ENCODE data around the gene PDLIM5. TPM values are rescaled to one million over a fixed set of nuclear protein-coding genes. Genes with fewer than 3 reads are reported as not detected.

Gene PDLIM5
- total RNA-seq, 4 donors from 2014 or later: 90.5 to 148 (median 115) TPM

GRCh38 chr4:94574050-94574449 lies 122.3 kb downstream of the PDLIM5 start:
- WGBS: 87% methylated on average over 9 of the region's 9 CpGs
- H3K27me3 ChIP-seq: no peaks in the 10 kb centered on the region
- DNase-seq (ENCODE audit: low spot score in 2 of 2): no peak
- no peak for TF ChIP-seq CTCF (IDR thresholded peaks at IDR 0.05)
- no peak for TF ChIP-seq POLR2A (IDR thresholded peaks at IDR 0.05)
- no peak for TF ChIP-seq EP300 (IDR thresholded peaks at IDR 0.05)
- no peak for TF ChIP-seq POLR2AphosphoS5 (IDR thresholded peaks at IDR 0.05)
- H3K36me3 ChIP-seq: peaks cover 10% of the 10 kb centered on the region
- peaks cover 9% of the 10 kb centered on the region for H3K4me1 ChIP-seq
- H3K27ac ChIP-seq: no peak overlapping the region
- no peaks in the 10 kb centered on the region for H3K9me3 ChIP-seq
- H3K4me3 ChIP-seq: no peak overlapping the region

GRCh38 chr4:94574616-94575015 lies 122.9 kb downstream of the PDLIM5 start:
- Histone ChIP-seq H3K27me3 (no peaks in the 10 kb centered on the region), H3K4me1 (peaks cover 9% of the 10 kb centered on the region), H3K4me3 (no peak overlapping the region), H3K27ac (no peak overlapping the region), H3K36me3 (peaks cover 10% of the 10 kb centered on the region), H3K9me3 (no peaks in the 10 kb centered on the region)
- TF ChIP-seq POLR2AphosphoS5 (IDR thresholded peaks at IDR 0.05) (no peak), CTCF (IDR thresholded peaks at IDR 0.05) (no peak), POLR2A (IDR thresholded peaks at IDR 0.05) (no peak), EP300 (IDR thresholded peaks at IDR 0.05) (no peak)
- no peak for DNase-seq (ENCODE audit: low spot score in 2 of 2)
- WGBS: 85% methylated on average over 3 of the region's 3 CpGs

GRCh38 chr4:94575652-94576051 lies 123.9 kb downstream of the PDLIM5 start:
- peaks cover 4% of the 10 kb centered on the region for H3K4me1 ChIP-seq
- H3K36me3 ChIP-seq: peaks cover 10% of the 10 kb centered on the region
- H3K4me3 ChIP-seq: no peak overlapping the region
- H3K27me3 ChIP-seq: no peaks in the 10 kb centered on the region
- DNase-seq (ENCODE audit: low spot score in 2 of 2): no peak
- TF ChIP-seq POLR2AphosphoS5 (IDR thresholded peaks at IDR 0.05): no peak
- TF ChIP-seq POLR2A (IDR thresholded peaks at IDR 0.05): no peak
- TF ChIP-seq CTCF (IDR thresholded peaks at IDR 0.05): no peak
- TF ChIP-seq EP300 (IDR thresholded peaks at IDR 0.05): no peak
- H3K27ac ChIP-seq: no peak overlapping the region
- H3K9me3 ChIP-seq: no peaks in the 10 kb centered on the region
- WGBS: 95% methylated on average over 10 of the region's 10 CpGs

- no peak overlapping the region for H3K4me3 ChIP-seq
- peaks cover 4% of the 10 kb centered on the region for H3K4me1 ChIP-seq
- WGBS: 89% methylated on average over 3 of the region's 3 CpGs
Observed at GRCh38 chr4:94576210-94576609, 124.5 kb downstream of the PDLIM5 start.

GRCh38 chr4:94577136-94577535 lies 125.4 kb downstream of the PDLIM5 start:
- DNase-seq (ENCODE audit: low spot score in 2 of 2): no peak
- TF ChIP-seq CTCF (IDR thresholded peaks at IDR 0.05) (no peak), POLR2AphosphoS5 (IDR thresholded peaks at IDR 0.05) (no peak), EP300 (IDR thresholded peaks at IDR 0.05) (no peak), POLR2A (IDR thresholded peaks at IDR 0.05) (no peak)
- Histone ChIP-seq H3K4me1 (peaks cover 4% of the 10 kb centered on the region), H3K9me3 (no peaks in the 10 kb centered on the region), H3K27me3 (no peaks in the 10 kb centered on the region), H3K36me3 (peaks cover 10% of the 10 kb centered on the region), H3K27ac (no peak overlapping the region), H3K4me3 (no peak overlapping the region)
- 30% methylated on average over 1 of the region's 1 CpG for WGBS

More at GRCh38 chr4:94576210-94576609, 124.5 kb downstream of the PDLIM5 start:
- H3K27me3 ChIP-seq: no peaks in the 10 kb centered on the region
- TF ChIP-seq CTCF (IDR thresholded peaks at IDR 0.05) (no peak), POLR2A (IDR thresholded peaks at IDR 0.05) (no peak), POLR2AphosphoS5 (IDR thresholded peaks at IDR 0.05) (no peak), EP300 (IDR thresholded peaks at IDR 0.05) (no peak)
- H3K36me3 ChIP-seq: peaks cover 10% of the 10 kb centered on the region
- H3K27ac ChIP-seq: no peak overlapping the region
- H3K9me3 ChIP-seq: no peaks in the 10 kb centered on the region
- no peak for DNase-seq (ENCODE audit: low spot score in 2 of 2)

All from suprapubic skin (tissue), 4 donors.